ENCODE results near the gene DYDC2.

Gene DYDC2

DNA sequence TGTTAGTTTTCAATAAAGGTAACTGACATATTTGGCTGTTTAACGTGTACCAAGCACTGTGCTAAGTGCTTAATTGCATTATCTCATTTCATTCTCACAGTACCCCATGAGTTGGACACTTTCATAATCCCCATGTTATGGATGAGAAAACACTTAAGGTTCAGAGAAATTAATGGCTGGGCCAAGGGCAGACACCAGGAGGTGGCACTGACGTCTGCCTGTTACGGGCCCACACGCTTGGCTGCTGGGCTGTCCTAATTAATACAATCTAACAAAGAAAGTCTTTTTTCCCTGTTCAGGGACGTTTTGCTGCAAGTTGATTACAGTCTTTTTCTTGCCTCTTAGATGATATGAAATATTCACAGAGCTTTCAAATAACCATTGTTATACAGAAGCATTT, 16.1 kb downstream of the DYDC2 start:
- no peak for DNase-seq

- DNase-seq, result no peak
Measured at GRCh38 chr10:80373502-80373901, 16.9 kb downstream of the DYDC2 start.

DNA sequence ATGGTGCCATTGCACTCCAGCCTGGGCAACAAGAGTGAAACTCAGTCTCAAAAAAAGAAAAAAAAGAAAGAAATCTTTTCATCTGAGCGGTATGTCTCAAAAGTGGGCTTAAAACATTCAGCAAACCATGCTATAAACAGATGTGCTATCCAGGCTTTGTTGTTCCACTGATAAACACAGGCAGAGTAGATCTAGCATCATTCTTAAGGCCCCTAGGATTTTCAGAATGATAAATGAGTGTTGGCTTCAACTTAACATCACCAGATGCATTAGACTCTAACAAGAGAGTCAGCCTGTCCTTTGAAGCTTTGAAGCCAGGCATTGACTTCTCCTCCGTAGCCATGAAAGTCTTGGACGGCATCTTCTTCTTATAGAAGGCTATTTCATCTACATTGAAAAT, 23.1 kb downstream of the DYDC2 start:
- DNase-seq, result no peak

- DNase-seq, result no peak
Measured at GRCh38 chr10:80380185-80380584, 23.6 kb downstream of the DYDC2 start.

DNA sequence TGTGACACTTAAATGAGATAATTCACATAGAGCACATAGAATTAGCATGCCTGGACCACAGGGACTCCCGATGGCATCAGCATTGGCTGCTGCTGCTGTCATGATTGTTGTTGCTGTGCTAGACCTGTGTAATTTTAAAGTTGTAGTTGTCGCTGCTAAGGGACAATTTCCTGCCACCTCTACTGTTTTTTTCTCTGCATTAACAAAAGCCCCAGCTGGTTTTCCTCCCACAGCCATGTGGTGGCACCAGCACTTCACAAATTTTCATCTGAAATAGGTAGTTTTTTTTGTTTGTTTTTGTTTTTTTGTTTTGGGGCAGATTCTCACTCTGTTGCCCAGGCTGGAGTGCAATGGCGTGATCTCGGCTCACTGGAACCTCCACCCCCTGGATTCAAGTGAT, 26.4 kb downstream of the DYDC2 start:
- DNase-seq, result no peak

GRCh38 chr10:80390740-80391139, 34.2 kb downstream of the DYDC2 start:
- no peak for DNase-seq

- DNase-seq, result no peak
Measured at GRCh38 chr10:80392250-80392649, 35.7 kb downstream of the DYDC2 start.

GRCh38 chr10:80394358-80394916, 37.9 kb downstream of the DYDC2 start:
- no peak for DNase-seq

DNA sequence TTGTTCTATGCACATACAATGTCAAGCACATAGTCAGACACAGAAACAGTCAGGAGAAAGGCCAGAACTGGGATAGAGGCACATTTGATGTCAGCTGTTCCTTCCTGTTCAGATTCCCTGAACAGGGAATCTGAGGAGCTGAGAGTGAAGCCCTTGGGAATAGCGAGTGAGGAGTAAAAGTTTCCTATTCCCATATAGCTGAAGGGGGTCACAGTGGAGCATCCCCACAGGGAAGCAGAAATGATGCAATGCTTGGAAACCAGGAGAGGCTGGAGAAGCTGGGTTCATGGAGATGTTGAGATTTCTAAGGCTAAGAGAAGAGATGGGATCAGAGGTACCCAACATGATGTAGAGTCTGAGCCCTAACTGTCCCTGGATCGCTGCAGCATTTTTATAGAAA, 40.4 kb downstream of the DYDC2 start:
- no peak for DNase-seq

- no peak for DNase-seq
Measured at GRCh38 chr10:80400136-80400804, 43.7 kb downstream of the DYDC2 start.

GRCh38 chr10:80405035-80405434, 48.5 kb downstream of the DYDC2 start:
- no peak for DNase-seq

GRCh38 chr10:80405626-80406025, 49.0 kb downstream of the DYDC2 start:
- DNase-seq, result no peak

DNA sequence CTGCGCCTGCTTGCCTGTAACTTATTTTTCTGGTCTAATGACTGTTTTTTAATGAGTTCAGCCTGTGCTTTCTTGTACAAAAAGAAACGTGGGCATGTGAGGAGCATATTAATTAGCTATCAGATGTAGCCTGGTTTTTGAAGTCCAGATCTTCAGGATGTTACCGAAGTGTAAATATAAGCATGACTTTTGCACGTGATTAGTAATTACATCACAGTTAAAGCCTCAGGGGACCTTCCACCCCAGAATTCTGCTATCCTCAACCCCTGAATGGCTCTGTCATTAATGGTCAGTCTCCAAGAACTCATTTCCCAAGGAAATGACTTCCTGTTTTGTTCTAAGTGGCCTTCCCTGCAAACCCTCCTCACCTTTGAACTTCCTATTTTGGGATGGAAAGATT, 49.6 kb downstream of the DYDC2 start:
- no peak for DNase-seq

- DNase-seq, result no peak
Measured at GRCh38 chr10:80407812-80408241, 51.2 kb downstream of the DYDC2 start.

DNA sequence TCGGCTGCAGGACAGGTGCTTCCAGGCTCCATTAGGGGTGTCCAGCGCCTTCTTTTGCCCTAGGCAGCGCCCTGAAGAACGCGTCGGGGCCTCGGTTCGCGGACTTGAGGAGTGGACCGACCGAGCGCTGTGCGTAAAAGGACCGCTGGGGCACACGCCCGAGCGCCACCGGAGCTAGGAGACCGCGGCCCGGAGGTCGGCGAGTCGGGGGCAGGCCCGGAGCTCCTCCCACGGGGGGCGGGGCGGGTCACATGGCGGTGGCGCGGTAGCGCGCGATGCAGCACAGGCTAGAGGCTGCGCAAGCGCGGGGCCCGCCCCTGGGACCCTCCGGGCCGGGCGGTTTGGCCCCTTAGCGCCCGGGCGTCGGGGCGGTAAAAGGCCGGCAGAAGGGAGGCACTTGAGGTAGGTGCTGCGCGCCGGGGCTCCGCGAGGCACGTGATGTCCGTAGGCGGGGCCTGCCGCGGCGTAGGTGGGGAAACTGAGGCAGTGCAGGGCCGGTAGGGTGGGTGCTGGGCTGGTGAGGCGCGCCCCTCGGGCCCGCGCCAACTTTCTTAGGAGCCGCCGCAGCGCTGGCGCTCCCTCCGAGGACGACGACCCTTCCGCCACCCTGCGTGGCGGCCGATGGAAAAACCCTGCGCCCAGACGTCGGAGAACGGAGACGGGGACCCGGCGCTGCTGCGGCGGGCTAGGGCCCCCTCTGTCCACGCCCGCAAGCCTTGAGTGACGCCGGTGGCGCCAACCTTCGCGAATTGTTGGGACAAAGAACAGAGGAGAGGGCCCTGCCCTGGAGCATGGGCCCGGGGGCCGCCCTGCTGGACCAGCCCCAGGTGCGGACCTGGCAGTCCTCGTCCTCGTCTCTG, 51.9 kb downstream of the DYDC2 start, which contains the start of gene PRXL2A:
Gene PRXL2A, plus strand, starts transcription at position 310 of the 860 bp plus-strand sequence. CDS start 11,917 bp downstream, outside the sequence.
- DNase-seq, result peak; percentile 29

GRCh38 chr10:80409121-80409520, 52.5 kb downstream of the DYDC2 start:
- DNase-seq, result no peak

GRCh38 chr10:80410122-80410521, 53.5 kb downstream of the DYDC2 start:
- no peak for DNase-seq

- DNase-seq, result no peak
Measured at GRCh38 chr10:80410578-80411145, 54.1 kb downstream of the DYDC2 start.

GRCh38 chr10:80411267-80411668, 54.7 kb downstream of the DYDC2 start:
- no peak for DNase-seq

- DNase-seq, result no peak
Measured at GRCh38 chr10:80411681-80412220, 55.2 kb downstream of the DYDC2 start.

- DNase-seq, result no peak
Measured at GRCh38 chr10:80412486-80412885, 55.9 kb downstream of the DYDC2 start.

GRCh38 chr10:80413271-80413996, 56.9 kb downstream of the DYDC2 start:
- no peak for DNase-seq

Measured in NCI-H1436 treated with DMSO at 0.1 percent for 48 hours (cell line).